Osteocyte (in vitro differentiated cells): ENCODE measurements around the gene GNG3. TPM values are rescaled to one million over a fixed set of nuclear protein-coding genes. Genes with fewer than 3 reads are reported as not detected.

Source experiments
- DNase-seq: peaks from one replicate; pipeline ENCODE4 v3.0.0; 2021; ENCODE audit warnings: mixed read lengths; ENCODE audit not compliant: unreplicated experiment; ENCODE audit errors: extremely low spot score
- H3K27ac Mint-ChIP-seq: one replicate; pipeline ENCODE4 v1.8.0; 2021; ENCODE audit warnings: mild to moderate bottlenecking, mixed read lengths; ENCODE audit not compliant: unreplicated experiment
- H3K27me3 Mint-ChIP-seq: one replicate; pipeline ENCODE4 v1.8.0; 2021; ENCODE audit warnings: mixed read lengths; ENCODE audit not compliant: unreplicated experiment
- H3K36me3 Mint-ChIP-seq: one replicate; pipeline ENCODE4 v1.8.0; 2021; ENCODE audit warnings: mixed read lengths; ENCODE audit not compliant: unreplicated experiment
- H3K4me1 Mint-ChIP-seq: one replicate; pipeline ENCODE4 v1.8.0; 2021; ENCODE audit warnings: mixed read lengths; ENCODE audit not compliant: unreplicated experiment
- H3K4me3 Mint-ChIP-seq: one replicate; pipeline ENCODE4 v1.8.0; 2021; ENCODE audit warnings: mild to moderate bottlenecking, moderate library complexity, mixed read lengths; ENCODE audit not compliant: unreplicated experiment
- H3K9me3 Mint-ChIP-seq: one replicate; pipeline ENCODE4 v1.8.0; 2021; ENCODE audit warnings: mixed read lengths; ENCODE audit not compliant: unreplicated experiment
- CTCF ChIP-seq: fragments of 200-600 bp; sonication (generic); IDR thresholded peaks from 2 replicates; pipeline ENCODE4 v1.5.0; 2021; ENCODE audit warnings: antibody characterized with exemption, mild to moderate bottlenecking, moderate library complexity
- long read RNA-seq: library from polyadenylated mRNA; unstranded; transcript quantifications from one replicate; pipeline ENCODE4 v2.0.0, GENCODE V29; 2021
- total RNA-seq: library from RNA; stranded (reverse); gene quantifications from 2 replicates; pipeline ENCODE4 v1.2.1, GENCODE V29; 2021

The GNG3 gene
- not detected in 2 replicates for total RNA-seq
- long read RNA-seq: 0 reads

- TF ChIP-seq CTCF: no peak
- Mint-ChIP-seq H3K4me1 (peaks cover 46% of the 10 kb centered on the region), H3K27me3 (no peaks in the 10 kb centered on the region), H3K4me3 (peak within 1 kb of the TSS; percentile 94), H3K36me3 (peaks cover 11% of the 10 kb centered on the region), H3K27ac (peak within 1 kb of the TSS; percentile 65), H3K9me3 (no peaks in the 10 kb centered on the region)
- no peak for DNase-seq
Measured at GRCh38 chr11:62707277-62707861, at the start of gene GNG3, which contains the start of gene BSCL2. TSS of gene GNG3 (plus strand) at chr11:62707676. CDS start at chr11:62708296, 620 bp downstream. TSS of gene BSCL2 (minus strand) at chr11:62707424. CDS start at chr11:62707195, 229 bp downstream.

- no peaks in the 10 kb centered on the region for H3K9me3 Mint-ChIP-seq
- peak overlapping the region; percentile 96 for H3K27ac Mint-ChIP-seq
- H3K4me3 Mint-ChIP-seq: peak overlapping the region; percentile 91
- H3K27me3 Mint-ChIP-seq: no peaks in the 10 kb centered on the region
- TF ChIP-seq CTCF: no peak
- no peak for DNase-seq
- peaks cover 25% of the 10 kb centered on the region for H3K4me1 Mint-ChIP-seq
- H3K36me3 Mint-ChIP-seq: peaks cover 10% of the 10 kb centered on the region
Measured at GRCh38 chr11:62664405-62665074, 42.9 kb upstream of the GNG3 start.

- peak within 1 kb of the TSS; percentile 96 for H3K27ac Mint-ChIP-seq
- H3K27me3 Mint-ChIP-seq: no peaks in the 10 kb centered on the region
- peak; percentile 98 for DNase-seq
- TF ChIP-seq CTCF: no peak
- peak within 1 kb of the TSS; percentile 91 for H3K4me3 Mint-ChIP-seq
- no peaks in the 10 kb centered on the region for H3K9me3 Mint-ChIP-seq
- H3K4me1 Mint-ChIP-seq: peaks cover 29% of the 10 kb centered on the region
- H3K36me3 Mint-ChIP-seq: peaks cover 10% of the 10 kb centered on the region
Measured at GRCh38 chr11:62665075-62665598, 42.3 kb upstream of the GNG3 start, which contains the start of the genes C11orf98 and CSKMT. TSS of gene C11orf98 (minus strand) at chr11:62665210. CDS start at chr11:62665169, 41 bp downstream. TSS of gene CSKMT (plus strand) at chr11:62665312. CDS start at chr11:62665880, 568 bp downstream.

- DNase-seq: no peak
- Mint-ChIP-seq H3K27ac (peak overlapping the region; percentile 96), H3K36me3 (peaks cover 10% of the 10 kb centered on the region), H3K9me3 (no peaks in the 10 kb centered on the region), H3K4me1 (peaks cover 34% of the 10 kb centered on the region), H3K4me3 (peak overlapping the region; percentile 91), H3K27me3 (no peaks in the 10 kb centered on the region)
- no peak for TF ChIP-seq CTCF
Measured at GRCh38 chr11:62665599-62666258, 41.7 kb upstream of the GNG3 start.
